NB4 (cell line): ENCODE results near the gene LRIG3.

Experiments used
- MAX ChIP-seq: IDR thresholded peaks from 2 replicates; pipeline ENCODE4 v1.6.1; 2011; ENCODE audit warnings: low read depth, low read length
- MYC ChIP-seq: IDR thresholded peaks from 2 replicates; pipeline ENCODE4 v1.6.1; 2011; ENCODE audit warnings: low read depth, low read length
- POLR2A ChIP-seq: IDR thresholded peaks from 2 replicates; pipeline ENCODE4 v1.6.1; 2011; ENCODE audit warnings: mild to moderate bottlenecking; ENCODE audit not compliant: insufficient read length; ENCODE audit errors: extremely low read depth
- TF ChIP-seq, protein P1 (sequence below): IDR thresholded peaks from one replicate; pipeline ENCODE4 v1.5.1; 2012; ENCODE audit warnings: low read depth, low read length

DNA sequence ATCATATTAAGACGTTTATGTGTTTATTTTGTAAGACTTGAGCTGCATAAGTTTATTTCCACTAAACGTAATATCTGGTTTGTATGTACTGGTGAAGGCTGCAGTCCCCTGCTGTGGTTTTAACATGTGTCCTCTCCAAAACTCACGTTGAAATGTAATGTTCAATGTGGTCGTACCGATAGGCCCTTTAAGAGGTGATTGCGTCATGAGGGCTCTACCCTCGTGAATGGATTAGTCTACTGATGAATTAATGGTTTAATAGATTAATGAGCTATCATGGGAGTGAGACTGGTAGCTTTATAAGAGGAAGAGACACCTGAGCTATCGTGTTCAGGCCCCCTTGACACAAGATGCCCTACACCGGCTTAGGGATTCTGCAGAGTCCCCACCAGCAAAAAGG lies 14.9 kb downstream of the LRIG3 start:
- TF ChIP-seq, protein P1, sequence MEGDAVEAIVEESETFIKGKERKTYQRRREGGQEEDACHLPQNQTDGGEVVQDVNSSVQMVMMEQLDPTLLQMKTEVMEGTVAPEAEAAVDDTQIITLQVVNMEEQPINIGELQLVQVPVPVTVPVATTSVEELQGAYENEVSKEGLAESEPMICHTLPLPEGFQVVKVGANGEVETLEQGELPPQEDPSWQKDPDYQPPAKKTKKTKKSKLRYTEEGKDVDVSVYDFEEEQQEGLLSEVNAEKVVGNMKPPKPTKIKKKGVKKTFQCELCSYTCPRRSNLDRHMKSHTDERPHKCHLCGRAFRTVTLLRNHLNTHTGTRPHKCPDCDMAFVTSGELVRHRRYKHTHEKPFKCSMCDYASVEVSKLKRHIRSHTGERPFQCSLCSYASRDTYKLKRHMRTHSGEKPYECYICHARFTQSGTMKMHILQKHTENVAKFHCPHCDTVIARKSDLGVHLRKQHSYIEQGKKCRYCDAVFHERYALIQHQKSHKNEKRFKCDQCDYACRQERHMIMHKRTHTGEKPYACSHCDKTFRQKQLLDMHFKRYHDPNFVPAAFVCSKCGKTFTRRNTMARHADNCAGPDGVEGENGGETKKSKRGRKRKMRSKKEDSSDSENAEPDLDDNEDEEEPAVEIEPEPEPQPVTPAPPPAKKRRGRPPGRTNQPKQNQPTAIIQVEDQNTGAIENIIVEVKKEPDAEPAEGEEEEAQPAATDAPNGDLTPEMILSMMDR: no peak
- no peak for TF ChIP-seq MYC
- TF ChIP-seq POLR2A: no peak
- no peak for TF ChIP-seq MAX
